ENCODE data around the gene PRRC2B. TPM values are rescaled to one million over a fixed set of nuclear protein-coding genes. Genes with fewer than 3 reads are reported as not detected.
"Not testable (repeated sequence)": the region's sequence is repeated elsewhere in the genome, so short reads cannot be mapped to it uniquely, and the experiment has no call there.

The PRRC2B gene
- total and polyA plus RNA-seq, 7 donors, result 10.8 to 98.6 (median 65.3) TPM

- Histone ChIP-seq H3K4me3 (peak overlapping the region; percentile 46 to 78 (median 75)), H3K27ac (peak overlapping the region; percentile 95 to 97 (median 97)), H3K27me3 (no peaks in the 10 kb centered on the region), H3K4me1 (peaks cover 0 to 65% (median 56%) of the 10 kb centered on the region in 4 donors), H3K36me3 (no peaks in the 10 kb centered on the region), H3K9me3 (no peaks in the 10 kb centered on the region)
- 14 to 18% methylated on average over 17 of the region's 17 CpGs for WGBS, 2 donors
- TF ChIP-seq POLR2AphosphoS5 (IDR thresholded peaks at IDR 0.05) (no peak), CTCF (IDR thresholded peaks at IDR 0.05) (no peak), EP300 (IDR thresholded peaks at IDR 0.05) (no peak), POLR2A (IDR thresholded peaks at IDR 0.05) (no peak)
- no peak for DNase-seq
- intact Hi-C loops (cut with DNase I), result no loop called here
Observed at GRCh38 chr9:131395157-131396098, 1.5 kb downstream of the PRRC2B start.

- Histone ChIP-seq H3K27ac (peak overlapping the region; percentile 95 to 97 (median 97)), H3K4me3 (peak overlapping the region in 3 of 4 donors; percentile 74 to 78 (median 76)), H3K4me1 (peaks cover 0 to 71% (median 63%) of the 10 kb centered on the region in 4 donors)
- intact Hi-C loops (cut with DNase I); H3K9me3 ChIP-seq; H3K27me3 ChIP-seq; H3K36me3 ChIP-seq; DNase-seq: not testable (repeated sequence)
- 52 to 57% methylated on average over 4 of the region's 4 CpGs for WGBS, 2 donors
Observed at GRCh38 chr9:131396099-131396479, 2.2 kb downstream of the PRRC2B start.

DNA sequence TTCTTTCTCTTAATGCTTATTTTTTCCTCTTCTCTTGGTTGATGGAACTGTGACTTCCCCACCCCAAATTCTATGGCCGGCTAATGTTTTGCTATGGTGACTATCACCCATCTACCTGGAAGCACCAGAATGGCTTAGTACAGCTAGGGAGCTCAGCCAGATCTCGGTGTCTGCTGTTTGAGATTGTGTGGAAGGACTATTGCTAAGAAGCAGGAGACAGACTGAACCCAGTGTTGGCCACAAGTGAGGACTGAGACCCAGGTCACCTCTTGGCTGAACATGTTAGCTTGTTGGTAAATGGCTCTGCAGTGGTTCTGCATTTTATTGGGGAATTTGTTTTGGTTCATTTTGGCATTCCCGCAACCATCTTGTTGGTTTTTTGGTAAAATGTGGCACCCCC is 2.7 kb downstream of the PRRC2B start:
- Histone ChIP-seq H3K9me3 (no peaks in the 10 kb centered on the region), H3K27me3 (no peaks in the 10 kb centered on the region), H3K27ac (peak overlapping the region; percentile 95 to 97 (median 97)), H3K36me3 (no peaks in the 10 kb centered on the region), H3K4me3 (peak overlapping the region in 1 of 4 donors; percentile 76), H3K4me1 (peaks cover 0 to 77% (median 68%) of the 10 kb centered on the region in 4 donors)
- TF ChIP-seq POLR2A (IDR thresholded peaks at IDR 0.05), result no peak
- no peak for TF ChIP-seq EP300 (IDR thresholded peaks at IDR 0.05)
- no peak for TF ChIP-seq POLR2AphosphoS5 (IDR thresholded peaks at IDR 0.05)
- no peak for TF ChIP-seq CTCF (IDR thresholded peaks at IDR 0.05)
- DNase-seq, result no peak
- 49 to 53% methylated on average over 3 of the region's 3 CpGs for WGBS, 2 donors
- intact Hi-C loops (cut with DNase I), result no loop called here

DNA sequence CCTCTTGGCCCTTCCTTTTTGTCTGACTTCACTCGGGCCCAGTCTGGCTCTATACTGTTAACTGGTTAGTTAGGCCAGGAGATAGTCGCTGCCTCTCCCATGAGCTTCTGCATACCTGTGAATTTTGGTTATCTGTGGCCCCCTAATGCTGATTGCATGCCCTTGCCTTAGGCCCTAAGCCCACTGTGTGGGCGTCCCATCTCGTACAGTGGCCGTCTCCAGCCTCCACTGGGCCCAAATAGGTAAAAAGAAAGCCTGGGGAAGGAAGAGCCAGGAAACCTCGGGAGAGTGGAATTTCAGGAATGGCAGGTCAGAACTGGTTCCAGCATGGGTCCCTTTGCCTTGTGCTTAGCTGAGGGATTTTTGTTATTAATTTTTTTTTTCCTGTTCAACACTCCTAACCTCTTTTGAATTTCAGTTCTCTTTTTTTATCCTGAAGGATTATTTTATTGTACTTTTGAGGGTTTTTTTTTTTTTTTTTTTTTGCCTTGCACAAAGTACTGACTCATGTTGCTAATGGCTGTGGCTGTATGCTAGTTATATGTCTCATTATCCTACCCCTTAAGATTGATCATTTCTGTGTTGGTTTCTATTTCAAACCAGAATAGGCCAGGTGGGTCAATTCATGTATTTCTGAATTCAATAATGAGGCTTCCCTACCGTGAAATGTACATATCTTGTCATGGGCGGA is 3.4 kb downstream of the PRRC2B start:
- no peaks in the 10 kb centered on the region for H3K27me3 ChIP-seq
- no peak for DNase-seq
- H3K36me3 ChIP-seq, result no peaks in the 10 kb centered on the region
- TF ChIP-seq CTCF (IDR thresholded peaks at IDR 0.05) (no peak), POLR2AphosphoS5 (IDR thresholded peaks at IDR 0.05) (no peak), EP300 (IDR thresholded peaks at IDR 0.05) (no peak), POLR2A (IDR thresholded peaks at IDR 0.05) (no peak)
- 32 to 49% methylated on average over 8 of the region's 8 CpGs for WGBS, 2 donors
- peak overlapping the region; percentile 95 to 97 (median 97) for H3K27ac ChIP-seq
- intact Hi-C loops (cut with DNase I), result no loop called here
- H3K4me3 ChIP-seq, result peak overlapping the region in 1 of 4 donors; percentile 76
- peaks cover 0 to 83% (median 74%) of the 10 kb centered on the region in 4 donors for H3K4me1 ChIP-seq
- no peaks in the 10 kb centered on the region for H3K9me3 ChIP-seq

DNA sequence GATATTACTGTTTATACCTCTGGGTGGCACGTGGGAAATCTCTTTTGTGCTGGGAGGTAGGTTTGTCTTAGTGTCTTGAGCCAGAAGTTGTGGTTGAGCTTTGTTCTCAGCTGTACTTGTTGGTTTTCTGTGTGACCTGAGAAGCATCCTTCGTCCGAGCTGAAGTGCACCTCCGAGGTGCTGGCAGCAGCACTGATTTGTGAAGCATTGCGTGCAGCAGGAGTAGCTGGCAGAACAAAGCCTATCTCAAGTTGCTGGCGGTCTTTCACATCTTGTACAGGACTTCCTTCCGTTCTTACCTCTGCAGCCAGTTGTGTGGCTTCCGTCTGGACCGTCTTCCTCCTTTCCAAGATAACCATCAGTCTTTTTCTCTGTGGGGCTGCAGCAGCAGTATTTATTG is 4.3 kb downstream of the PRRC2B start:
- peak overlapping the region; percentile 95 to 97 (median 97) for H3K27ac ChIP-seq
- peaks cover 0 to 87% (median 82%) of the 10 kb centered on the region in 4 donors for H3K4me1 ChIP-seq
- no peak overlapping the region for H3K4me3 ChIP-seq
- 29 to 53% methylated on average over 9 of the region's 9 CpGs for WGBS, 2 donors
- H3K36me3 ChIP-seq, result no peaks in the 10 kb centered on the region
- no peak for DNase-seq
- intact Hi-C loops (cut with DNase I), result no loop called here
- no peaks in the 10 kb centered on the region for H3K9me3 ChIP-seq
- H3K27me3 ChIP-seq, result no peaks in the 10 kb centered on the region
- no peak for TF ChIP-seq POLR2A (IDR thresholded peaks at IDR 0.05)
- TF ChIP-seq POLR2AphosphoS5 (IDR thresholded peaks at IDR 0.05), result no peak
- no peak for TF ChIP-seq EP300 (IDR thresholded peaks at IDR 0.05)
- TF ChIP-seq CTCF (IDR thresholded peaks at IDR 0.05), result no peak
